KG1 (cell line): Measurements from ENCODE around the gene EXOC4.

Source experiments
- DNase-seq: peaks from one replicate; lab custom pipeline; 2025; lab: John Stamatoyannopoulos, UW

The EXOC4 gene

DNA sequence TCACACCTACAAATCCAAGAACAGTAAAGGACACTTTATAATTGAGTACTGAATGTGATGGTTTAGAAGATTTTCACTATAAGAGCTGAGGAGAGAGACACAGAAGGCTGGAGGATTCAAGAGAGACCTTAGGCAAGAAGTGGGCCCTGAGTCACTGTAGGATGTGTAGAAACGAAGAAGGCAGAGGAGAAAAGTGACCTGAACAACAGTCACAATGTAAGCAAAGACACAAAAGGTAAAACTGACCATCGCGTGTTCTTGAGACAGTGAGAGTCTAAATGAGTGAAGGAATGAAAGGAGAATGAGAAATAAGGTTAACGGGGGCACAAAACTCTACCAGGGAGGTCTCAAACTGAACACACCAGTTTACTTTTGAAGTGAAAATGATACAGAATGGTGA lies 576.0 kb downstream of the EXOC4 start:
- no peak for DNase-seq

- no peak for DNase-seq
Measured at GRCh38 chr7:133829336-133829897, 576.5 kb downstream of the EXOC4 start.

- DNase-seq = no peak
Measured at GRCh38 chr7:133830081-133830480, 577.2 kb downstream of the EXOC4 start.

DNA sequence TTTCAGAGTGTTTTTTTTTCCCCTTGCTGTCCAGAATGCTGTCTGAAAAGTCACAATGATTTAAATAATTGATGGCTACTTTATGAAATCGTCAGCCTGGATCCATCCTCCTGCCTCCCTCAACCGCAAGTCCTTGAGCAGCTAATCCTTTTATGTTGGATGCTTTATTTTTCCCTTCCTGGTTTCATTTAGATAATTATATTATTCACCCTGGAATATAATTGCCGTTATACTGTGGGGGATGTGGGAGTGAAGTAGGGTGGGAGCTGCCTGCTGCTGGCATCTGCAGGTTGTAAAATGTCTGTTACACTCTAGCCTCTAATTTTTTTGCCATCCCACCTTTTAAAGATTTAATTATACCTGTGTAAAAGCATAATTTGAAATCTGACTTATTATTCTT lies 583.8 kb downstream of the EXOC4 start:
- no peak for DNase-seq

DNA sequence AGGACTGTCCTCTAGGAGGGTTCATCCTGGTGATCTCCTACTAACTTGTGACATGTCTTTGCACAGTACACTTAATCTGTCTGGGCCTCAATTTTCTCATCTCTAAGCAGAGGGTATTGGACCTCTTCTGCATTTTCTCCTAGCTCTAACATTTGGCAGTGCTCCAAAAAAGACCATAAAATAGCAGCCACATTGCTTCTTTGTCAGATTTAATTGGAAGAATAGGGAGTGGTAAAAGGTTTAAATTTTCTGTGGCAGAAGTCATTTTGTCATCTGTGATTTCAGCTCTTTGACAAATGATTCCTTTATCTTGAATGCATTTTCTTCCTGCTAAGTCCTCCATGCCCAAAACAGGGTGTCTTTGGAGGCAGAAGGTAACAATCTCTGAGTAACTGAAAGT lies 584.3 kb downstream of the EXOC4 start:
- no peak for DNase-seq

GRCh38 chr7:133839121-133839520 lies 586.2 kb downstream of the EXOC4 start:
- DNase-seq = no peak

DNA sequence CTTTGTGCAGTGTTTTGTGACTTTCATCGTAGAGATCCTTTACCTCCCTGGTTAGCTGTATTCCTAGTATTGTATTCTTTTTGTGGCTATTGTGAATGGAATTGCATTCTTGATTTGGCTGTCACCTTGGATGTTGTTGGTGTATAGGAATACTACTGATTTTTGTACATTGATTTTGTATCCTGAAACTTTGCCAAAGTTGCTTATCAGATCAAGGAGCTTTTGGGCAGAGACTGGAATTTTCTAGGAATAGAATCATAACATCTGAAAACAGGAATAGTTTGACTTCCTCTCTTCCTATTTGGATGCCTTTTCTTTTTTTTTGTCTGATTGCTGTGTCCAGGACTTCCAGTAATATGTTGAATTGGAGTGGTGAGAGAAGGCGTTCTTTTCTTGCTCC lies 590.5 kb downstream of the EXOC4 start:
- no peak for DNase-seq

GRCh38 chr7:133845005-133845404 lies 592.1 kb downstream of the EXOC4 start:
- DNase-seq = no peak

- DNase-seq = no peak
Measured at GRCh38 chr7:133846203-133846945, 593.5 kb downstream of the EXOC4 start.

- DNase-seq = no peak
Measured at GRCh38 chr7:133850497-133851280, 597.8 kb downstream of the EXOC4 start.

GRCh38 chr7:133851411-133851810 lies 598.5 kb downstream of the EXOC4 start:
- no peak for DNase-seq

DNA sequence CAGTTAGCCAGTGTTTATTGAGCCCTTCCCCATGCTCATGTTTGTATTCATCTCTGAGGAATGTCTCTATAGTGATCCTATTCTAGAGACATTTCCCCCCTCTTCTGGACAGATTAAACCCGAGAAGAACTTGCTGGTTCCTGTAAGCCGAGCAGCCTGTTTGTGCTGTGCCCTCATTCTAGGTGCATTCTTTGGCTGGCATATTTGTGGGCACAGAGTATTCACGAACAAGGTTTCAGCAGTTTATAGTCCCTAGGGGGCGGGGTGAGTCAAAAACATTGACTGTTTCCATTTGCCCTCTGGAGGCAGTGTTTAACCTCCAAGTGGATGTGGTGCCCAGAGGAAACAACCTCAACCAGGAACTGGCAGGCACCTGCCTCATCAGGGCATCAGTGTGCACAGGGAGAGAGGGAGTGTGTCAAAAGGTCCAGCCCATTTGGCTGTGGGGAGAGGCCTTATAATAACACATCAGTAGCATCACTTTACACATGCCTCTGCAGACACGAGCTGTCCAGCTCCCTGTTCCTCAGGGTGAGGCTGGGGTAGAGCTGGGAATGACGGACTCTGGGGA lies 600.9 kb downstream of the EXOC4 start:
- DNase-seq = no peak

DNA sequence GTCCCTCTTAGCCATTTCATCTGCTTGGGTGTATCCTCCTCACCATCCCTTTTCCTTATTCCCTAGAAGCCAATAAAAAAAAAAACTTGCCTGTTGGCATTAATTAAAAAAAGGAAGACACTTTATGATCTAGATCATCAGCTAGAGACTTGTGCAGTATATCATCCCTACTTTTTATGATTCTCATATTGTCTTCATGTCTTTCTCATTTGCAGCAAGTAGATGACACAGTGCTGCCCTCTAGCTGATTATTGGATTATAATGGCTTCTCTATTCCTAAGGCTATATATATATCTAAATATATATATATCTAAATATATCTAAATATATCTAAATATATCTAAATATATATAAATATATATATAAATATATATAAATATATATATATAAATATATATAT lies 601.9 kb downstream of the EXOC4 start:
- no peak for DNase-seq

GRCh38 chr7:133857376-133858119 lies 604.7 kb downstream of the EXOC4 start:
- no peak for DNase-seq

DNA sequence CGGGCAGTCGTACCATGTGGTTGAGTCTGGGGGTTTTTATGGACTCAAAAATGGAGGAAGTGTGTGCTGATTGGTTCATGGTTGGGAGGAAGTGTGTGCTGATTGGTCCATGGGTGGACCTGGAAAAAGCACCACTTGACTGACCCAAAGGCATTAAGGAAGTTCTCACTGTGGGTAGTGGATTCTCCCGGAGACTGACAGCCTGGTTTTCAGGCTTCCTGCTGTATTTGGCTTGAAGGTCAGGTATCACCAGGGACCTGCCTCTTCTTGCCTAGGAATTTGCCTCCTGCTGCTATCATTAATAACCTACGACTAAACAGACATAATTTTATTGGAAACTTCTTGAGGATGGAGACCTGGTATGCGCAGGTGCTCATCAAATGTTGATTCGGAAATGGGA lies 605.4 kb downstream of the EXOC4 start:
- DNase-seq = no peak

DNA sequence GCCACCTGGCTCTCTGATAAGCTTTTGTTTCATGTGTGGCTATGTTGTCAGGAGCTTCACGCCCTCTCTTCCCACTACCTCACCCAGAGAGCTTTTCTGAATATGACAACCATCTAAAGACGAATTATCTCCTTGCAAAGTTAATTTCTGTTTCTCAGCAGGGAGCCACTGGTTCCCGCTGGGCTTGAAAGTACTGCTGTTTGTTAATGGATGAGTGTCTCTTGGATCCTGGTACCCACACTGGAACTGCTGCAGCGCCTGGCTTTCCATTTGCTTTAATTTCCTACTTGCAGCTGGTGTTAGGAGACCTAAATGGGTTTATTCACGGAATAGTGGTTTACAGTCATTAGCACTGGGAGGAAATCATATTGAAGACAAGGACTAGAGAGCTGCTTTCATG lies 606.4 kb downstream of the EXOC4 start:
- no peak for DNase-seq

DNA sequence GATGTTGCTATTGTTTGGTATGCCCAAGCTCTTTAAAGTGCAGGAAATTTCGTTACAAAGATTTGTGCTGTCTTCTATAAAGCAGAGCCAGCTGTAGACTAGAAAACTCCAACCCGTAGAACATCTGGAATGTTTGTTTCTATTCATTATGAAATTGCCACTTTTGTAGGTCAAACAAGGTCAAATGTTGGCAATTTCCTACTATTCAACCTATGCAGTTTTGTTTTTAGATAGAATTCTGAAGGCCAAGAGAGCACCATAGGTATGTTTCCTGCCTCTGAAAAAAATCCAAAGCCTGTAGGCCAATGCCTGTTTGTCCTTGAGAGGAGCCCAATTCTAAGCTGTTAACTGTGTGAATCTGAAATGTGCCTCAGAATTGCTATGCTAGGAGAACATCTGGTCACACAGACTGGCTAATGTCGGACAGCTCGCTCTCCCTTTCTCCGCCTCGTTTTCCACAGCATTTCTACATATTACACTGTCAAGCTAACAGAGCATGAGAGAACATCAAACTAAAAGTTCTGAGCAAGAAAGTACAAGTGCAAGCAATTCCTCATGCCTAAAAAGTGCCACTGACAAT lies 607.1 kb downstream of the EXOC4 start:
- no peak for DNase-seq

DNA sequence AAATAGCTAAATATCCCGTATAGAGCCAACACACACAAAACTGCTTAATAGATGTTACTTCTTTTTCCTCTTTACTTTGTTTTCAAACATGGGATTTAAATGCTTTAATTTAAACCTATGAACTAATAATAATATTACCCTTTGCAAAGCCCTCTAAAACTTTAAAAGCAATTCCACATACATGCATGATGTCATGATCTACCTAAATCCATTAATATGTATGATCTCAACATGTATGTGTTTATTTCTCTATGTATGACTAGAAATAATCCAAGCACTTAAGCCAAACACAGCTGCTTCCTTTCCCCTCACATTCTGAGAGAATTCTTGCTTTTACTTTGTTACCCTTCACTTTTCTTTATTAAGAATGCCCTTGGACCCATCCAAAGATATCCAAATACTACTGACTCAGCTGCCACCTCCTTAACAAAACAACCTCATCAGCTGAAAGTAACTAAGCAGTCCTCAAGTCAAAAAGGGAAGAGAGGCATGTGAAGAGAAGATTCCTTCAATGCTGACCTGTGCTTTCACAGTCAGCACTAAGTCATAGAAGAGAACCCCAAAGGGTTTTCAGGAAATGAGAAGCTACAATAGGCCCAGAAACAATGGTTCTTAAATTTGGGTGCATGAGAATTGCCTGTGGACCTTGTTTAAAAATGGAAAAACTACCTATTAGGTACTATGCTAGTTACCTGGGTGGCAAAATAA lies 607.9 kb downstream of the EXOC4 start:
- DNase-seq = no peak

DNA sequence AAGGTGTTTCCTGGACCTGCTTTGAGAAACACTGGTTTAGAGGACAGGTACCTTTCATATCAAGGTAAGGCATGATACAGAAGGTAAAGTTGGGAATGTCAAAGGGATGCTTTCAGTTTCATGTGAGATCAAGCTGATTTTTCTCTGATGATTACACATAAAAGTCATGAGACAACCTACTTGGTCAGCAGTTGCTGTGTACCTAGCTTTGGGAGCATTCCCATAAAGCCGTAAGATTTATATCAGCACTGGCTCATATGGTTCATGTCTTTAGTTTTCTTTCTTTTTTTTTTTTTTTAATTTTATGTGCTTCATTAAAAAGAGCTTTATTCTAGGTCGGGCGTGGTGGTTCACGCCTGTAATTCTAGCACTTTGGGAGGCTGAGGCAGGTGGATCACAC lies 609.0 kb downstream of the EXOC4 start:
- DNase-seq = no peak

- DNase-seq = no peak
Measured at GRCh38 chr7:133863362-133864061, 610.6 kb downstream of the EXOC4 start.

- DNase-seq = no peak
Measured at GRCh38 chr7:133869556-133869955, 616.7 kb downstream of the EXOC4 start.
